HG02642 (cell line): Measurements from ENCODE around the gene FAM117A.
"Not testable (repeated sequence)": the region's sequence is repeated elsewhere in the genome, so short reads cannot be mapped to it uniquely, and the experiment has no call there.

ENCODE experiments used
- ATAC-seq: cut with Tn5 transposase; IDR thresholded peaks from one replicate; pipeline ENCODE4 v1.9.1; 2021; ENCODE audit warnings: mild to moderate bottlenecking; ENCODE audit not compliant: unreplicated experiment, poor library complexity

FAM117A gene

GRCh38 chr17:49764559-49765180 lies 739 bp upstream of the FAM117A start:
- no peak for ATAC-seq

DNA sequence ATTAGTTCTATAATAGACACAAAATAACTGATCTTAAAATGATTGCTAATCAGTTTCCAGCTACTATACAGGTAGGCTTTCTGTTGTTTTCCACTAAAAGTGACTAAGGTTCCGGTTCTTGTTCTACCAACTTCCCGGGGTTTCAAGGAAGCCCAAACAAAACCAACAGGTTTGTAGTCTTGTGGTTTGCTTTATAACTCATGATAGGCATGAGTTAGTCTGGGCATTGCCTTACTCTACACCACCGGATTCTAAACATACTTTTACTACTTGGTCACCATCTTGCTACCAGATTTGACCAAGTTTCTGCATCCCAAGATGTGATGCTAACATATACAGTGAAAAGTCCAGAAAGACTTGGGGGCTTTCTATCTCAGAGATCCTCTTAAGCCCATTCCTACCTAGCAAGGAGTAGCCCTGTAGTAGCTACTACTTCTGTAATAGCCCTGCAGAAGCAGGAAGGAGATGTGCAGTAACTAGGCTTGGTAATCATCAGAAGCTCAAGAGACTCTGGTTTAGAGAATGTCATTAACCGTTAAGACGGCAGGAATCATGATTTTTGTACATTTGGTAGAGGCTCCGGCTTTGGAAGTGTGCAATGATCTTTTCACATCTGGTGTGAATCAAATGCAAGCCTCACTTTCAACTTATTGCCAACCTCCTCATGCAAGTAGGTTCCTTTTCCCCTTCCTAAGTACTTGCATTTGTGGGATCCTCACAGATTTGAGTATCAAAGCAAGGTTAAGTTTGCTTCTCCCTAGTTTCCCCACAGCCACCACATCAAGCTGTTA lies 1.6 kb downstream of the FAM117A start:
- no peak for ATAC-seq

DNA sequence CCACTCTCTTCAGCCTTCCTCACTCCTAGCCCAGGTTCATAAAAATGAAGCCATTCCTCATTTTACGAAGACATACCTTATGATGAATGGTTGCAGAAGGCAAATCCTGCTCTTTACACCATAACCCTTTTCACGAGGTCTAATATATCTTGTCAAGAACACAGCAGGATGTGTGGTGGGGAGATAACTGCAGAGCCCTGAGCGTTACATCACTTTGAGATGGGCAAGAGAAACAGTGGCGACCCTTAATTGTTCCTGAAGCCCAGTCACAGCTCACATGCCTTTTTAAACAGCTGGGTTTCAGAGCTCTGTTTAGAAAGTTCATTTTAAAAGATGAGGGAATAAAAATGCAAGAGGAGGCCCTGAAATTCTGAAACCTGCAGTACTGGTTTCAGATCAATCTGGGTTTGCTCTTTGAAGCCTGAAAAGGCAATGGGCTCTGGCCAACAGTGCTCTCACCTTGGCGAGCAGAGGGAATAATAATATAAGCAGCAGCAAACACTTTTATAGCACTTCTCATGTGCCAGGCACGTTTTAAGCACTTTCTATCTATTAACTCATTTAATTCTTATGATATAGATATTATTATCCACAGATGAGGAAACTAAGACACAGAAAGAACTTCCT lies 2.9 kb downstream of the FAM117A start:
- no peak for ATAC-seq

DNA sequence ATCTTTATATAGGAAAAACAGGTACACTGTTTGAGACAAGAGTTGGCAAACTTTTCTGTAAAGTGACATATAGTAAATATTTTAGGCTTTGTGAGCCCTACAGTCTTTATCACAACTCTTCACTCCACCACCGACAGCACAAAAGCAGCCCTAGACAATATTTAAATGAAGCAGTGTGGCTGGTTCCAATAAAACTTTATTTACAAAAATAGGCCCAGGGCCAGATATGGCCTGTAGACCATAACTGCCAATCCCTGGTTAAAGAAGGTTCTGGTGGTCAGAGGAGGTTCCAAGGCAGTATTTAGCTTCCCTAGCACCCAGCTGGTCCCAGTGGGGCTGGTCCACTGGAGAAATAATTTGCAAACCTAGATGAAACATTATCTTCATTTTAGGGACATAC lies 3.6 kb downstream of the FAM117A start:
- ATAC-seq: no peak

GRCh38 chr17:49759203-49759602 lies 4.7 kb downstream of the FAM117A start:
- ATAC-seq: no peak

GRCh38 chr17:49758464-49759010 lies 5.4 kb downstream of the FAM117A start:
- not testable (repeated sequence) for ATAC-seq

GRCh38 chr17:49757151-49757777 lies 6.7 kb downstream of the FAM117A start:
- no peak for ATAC-seq

DNA sequence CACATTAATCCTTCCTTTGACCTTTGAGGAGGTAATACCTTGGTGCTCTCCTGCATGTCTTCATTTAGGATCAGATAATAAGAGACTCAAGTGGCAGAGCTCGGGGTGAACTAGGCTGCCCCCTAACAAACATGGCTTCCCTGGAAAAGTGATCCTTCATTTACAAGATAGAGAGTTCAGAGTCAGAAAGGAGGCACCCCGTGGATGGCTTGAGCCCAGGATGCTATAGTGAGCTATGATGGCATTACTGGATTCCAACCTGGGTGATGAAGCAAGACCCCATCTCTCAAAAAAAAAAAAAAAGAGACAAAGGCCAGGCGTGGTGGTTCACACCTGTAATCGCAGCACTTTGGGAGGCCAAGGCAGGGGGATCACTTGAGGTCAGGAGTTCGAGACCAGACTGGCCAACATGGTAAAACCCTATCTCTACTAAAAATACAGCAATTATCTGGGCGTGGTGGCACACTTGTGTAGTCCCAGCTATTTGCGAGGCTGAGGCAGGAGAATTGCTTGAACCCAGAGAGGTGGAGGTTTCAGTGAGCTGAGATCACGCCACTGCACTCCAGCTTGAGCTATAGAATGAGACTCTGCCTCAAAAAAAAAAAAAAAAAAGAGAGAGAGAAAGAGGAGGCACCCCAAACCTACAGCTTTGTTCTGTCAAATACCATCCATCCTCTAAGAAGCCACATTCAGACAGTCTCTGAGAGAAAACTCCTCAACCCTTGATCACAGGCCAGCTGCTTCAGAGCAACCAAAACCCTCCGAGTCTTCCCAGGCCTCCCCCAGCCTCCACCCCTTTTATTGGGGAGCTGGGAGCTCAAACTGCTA lies 7.4 kb downstream of the FAM117A start:
- no peak for ATAC-seq

- no peak for ATAC-seq
Observed at GRCh38 chr17:49755663-49756283, 8.2 kb downstream of the FAM117A start.

DNA sequence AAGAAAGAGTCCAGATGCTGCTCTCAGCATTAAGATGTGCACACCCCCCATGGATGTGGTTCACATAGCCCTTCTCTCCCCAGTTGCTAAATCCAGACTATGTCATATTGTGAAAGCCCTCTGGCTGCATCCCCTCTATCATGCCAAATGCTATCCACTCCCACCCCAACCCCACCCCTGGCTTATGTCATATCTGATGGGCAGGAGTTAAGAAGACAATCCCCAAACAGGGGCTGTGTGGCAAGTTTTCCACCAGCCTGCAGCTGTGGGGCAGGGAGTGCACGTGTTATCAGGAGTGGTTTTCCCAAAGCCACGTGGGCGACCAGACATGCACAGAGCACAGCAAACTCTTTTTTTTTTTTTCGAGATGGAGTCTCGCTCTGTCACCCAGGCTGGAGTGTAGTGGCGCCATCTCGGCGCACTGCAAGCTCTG lies 10.0 kb downstream of the FAM117A start:
- ATAC-seq: no peak

GRCh38 chr17:49752508-49752907 lies 11.4 kb downstream of the FAM117A start:
- no peak for ATAC-seq

- ATAC-seq: no peak
Observed at GRCh38 chr17:49749730-49750129, 14.2 kb downstream of the FAM117A start.

GRCh38 chr17:49748791-49749190 lies 15.1 kb downstream of the FAM117A start:
- ATAC-seq: peak; percentile 73

- no peak for ATAC-seq
Observed at GRCh38 chr17:49748223-49748622, 15.7 kb downstream of the FAM117A start.

DNA sequence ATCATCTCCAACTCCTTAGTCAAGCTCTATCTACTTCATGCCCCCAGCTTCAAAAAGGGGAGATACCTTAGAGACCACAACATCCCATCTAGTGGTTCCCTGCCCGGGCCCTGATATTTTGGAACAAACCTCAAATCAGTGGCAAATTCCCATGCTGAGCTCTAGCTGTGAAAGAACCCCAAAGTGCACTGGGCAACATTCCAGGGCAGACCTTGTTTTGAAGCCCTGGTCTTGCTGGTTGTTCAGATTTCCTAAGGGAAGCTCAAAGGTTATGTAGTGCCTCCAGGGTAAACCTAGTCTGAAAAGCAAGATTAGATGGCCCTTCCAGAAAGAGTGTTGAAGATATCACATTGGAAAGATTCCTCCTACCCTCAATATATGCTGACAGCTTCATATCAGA lies 16.3 kb downstream of the FAM117A start:
- no peak for ATAC-seq

- peak; percentile 69 for ATAC-seq
Observed at GRCh38 chr17:49746791-49747490, 17.0 kb downstream of the FAM117A start.

GRCh38 chr17:49745175-49746139 lies 18.5 kb downstream of the FAM117A start:
- ATAC-seq: no peak

DNA sequence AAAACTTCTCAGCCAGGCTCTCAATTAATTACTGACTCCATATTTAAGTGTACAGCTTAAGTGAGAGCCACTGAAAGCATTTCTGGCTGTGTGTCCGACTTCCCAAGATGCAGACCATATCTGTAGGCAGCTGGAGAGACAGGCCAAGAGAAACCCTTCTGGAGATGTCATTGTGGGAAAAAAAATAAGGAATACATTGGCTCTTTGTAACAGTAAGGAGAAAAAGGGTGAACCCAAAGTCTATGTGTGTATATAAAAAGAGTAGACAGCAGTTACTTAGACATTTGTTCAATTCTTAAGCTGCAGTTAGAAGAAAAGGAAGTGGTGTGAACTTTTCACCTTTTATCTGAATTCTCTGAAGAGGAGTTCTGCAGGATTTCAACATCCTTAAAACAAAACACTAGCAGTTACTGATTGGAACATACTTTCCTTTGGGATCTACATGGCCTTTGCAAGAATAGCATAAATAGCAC lies 21.7 kb downstream of the FAM117A start:
- ATAC-seq: no peak
